Ovary (tissue), 3 donors: ENCODE data around the gene CBR3.
"Not testable (repeated sequence)": the region's sequence is repeated elsewhere in the genome, so short reads cannot be mapped to it uniquely, and the experiment has no call there.

Source experiments
- EP300 ChIP-seq: sonication (generic); formaldehyde crosslinking; IDR thresholded peaks from one replicate; pipeline ENCODE4 v1.6.1; 2017; ENCODE audit warnings: antibody characterized with exemption
- TF ChIP-seq, protein P1 (sequence below), 3 donors: fragments of 450-650 bp in 2 of 3; fragments of 200-600 bp in 1 of 3; IDR thresholded peaks; one replicate each; pipeline versions ENCODE4 v1.5.1 to v1.8.0; 2016 to 2022; ENCODE audit warnings: antibody characterized with exemption in 3 of 3, mild to moderate bottlenecking in 1 of 3
- donor health status: DM: no; HTN: no; CAD: no.

DNA sequence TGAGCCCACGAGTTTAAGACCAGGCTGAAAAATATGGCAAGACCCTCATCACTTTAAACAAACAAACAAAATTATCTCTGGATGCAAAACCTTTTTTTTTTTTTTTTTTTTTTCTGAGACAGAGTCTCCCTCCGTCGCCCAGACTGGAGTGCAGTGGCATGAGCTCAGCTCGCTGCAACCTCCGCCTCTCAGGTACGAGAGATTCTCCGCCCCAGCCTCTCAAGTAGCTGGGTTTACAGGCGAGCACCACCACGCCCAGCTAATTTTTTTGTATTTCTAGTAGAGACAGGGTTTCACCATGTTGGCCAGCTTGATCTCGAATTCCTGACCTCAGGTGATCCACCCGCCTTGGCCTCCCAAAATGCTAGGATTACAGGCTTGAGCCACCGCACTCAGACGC is 4.9 kb downstream of the CBR3 start:
- TF ChIP-seq, protein P1, sequence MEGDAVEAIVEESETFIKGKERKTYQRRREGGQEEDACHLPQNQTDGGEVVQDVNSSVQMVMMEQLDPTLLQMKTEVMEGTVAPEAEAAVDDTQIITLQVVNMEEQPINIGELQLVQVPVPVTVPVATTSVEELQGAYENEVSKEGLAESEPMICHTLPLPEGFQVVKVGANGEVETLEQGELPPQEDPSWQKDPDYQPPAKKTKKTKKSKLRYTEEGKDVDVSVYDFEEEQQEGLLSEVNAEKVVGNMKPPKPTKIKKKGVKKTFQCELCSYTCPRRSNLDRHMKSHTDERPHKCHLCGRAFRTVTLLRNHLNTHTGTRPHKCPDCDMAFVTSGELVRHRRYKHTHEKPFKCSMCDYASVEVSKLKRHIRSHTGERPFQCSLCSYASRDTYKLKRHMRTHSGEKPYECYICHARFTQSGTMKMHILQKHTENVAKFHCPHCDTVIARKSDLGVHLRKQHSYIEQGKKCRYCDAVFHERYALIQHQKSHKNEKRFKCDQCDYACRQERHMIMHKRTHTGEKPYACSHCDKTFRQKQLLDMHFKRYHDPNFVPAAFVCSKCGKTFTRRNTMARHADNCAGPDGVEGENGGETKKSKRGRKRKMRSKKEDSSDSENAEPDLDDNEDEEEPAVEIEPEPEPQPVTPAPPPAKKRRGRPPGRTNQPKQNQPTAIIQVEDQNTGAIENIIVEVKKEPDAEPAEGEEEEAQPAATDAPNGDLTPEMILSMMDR (IDR thresholded peaks at IDR 0.05): not testable (repeated sequence)
- TF ChIP-seq EP300: not testable (repeated sequence)
